Hippocampal formation (tissue), 2 donors: ENCODE data around the gene BAHCC1.

Experiments
- DNase-seq, 2 donors: peaks; one replicate each; lab custom pipeline; 2025; lab: John Stamatoyannopoulos, UW

BAHCC1 gene

DNA sequence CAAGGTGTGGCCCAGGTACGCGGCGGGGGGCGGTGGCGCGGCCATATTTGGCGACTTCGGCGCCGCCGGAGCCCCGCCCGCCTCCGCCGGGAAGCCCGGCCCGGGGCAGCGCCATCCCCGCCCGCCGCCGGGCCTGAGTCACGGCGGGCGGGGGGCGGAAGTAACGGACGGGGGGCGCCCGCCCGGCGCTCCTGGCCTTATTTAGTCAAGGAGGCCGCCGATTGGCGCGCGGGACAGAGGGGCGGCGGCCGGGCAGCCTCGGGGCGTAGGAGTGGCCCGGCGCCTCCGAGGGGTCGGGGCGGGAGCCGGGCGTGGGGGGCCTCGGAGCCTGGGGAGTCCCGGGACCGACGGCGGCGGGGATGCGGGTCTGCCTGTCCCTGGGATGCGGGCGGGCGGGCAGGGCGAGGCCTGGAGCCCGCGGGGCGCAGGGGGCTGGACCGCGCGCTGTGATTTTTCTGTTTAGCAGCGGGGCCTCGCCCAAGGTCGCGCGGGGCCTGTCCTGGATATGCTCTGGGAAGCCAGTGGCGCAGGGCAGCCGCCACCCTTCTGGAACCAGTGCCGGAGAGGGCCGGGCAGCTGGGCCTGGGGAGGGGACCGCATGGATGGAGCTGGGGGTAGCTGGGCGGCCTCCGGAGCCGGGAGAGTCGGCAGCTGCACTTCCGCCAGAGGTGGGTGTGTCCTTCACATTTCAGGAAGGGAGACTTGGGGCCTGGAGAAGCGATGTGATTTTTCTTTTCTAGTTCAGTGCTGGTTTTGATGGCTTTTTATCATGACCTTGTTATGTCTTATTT is 119.7 kb downstream of the BAHCC1 start:
- DNase-seq: peak in 1 of 2 donors; percentile 32

DNA sequence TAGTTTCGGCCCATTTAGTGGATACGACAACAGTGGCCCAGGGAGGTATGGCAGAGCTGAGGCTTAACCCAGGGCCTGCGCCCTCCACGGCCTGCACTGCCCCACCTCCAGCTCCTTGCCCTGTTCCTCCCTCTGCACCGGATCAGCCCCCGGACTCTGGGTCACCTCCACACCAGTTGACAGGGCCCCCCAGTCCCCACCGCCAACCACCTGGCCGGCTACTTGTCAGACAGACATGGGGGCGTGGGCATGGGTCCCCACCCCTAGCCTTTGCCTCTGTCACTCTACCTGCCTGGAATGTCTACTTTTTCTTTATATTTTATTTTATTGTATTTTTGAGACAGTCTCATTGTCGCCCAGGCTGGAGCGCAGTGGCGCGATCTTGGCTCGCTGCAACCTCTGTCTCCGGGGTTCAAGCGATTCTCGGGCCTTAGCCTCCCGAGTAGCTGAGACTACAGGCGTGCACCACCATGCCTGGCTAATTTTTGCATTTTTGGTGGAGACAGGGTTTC is 120.3 kb downstream of the BAHCC1 start:
- no peak for DNase-seq
